Mesenchymal stem cell (in vitro differentiated cells and primary cell): ENCODE results near the gene WNT3A.

Experiments
- DNase-seq: peaks from one replicate; pipeline ENCODE4 v3.0.0-alpha.2; 2013
- H2AFZ ChIP-seq: one replicate; pipeline ENCODE4 v1.6.1; 2013; ENCODE audit warnings: low read depth, mild to moderate bottlenecking, control low read depth, inconsistent platforms, low read length, moderate library complexity
- H2AK5ac ChIP-seq: 2 replicates; pipeline ENCODE4 v1.6.1; 2013; ENCODE audit warnings: low read length, moderate library complexity, mild to moderate bottlenecking, inconsistent platforms; ENCODE audit not compliant: severe bottlenecking
- H2BK120ac ChIP-seq: one replicate; pipeline ENCODE4 v1.6.1; 2013; ENCODE audit warnings: low read depth, mild to moderate bottlenecking, inconsistent platforms, low read length, moderate library complexity
- H2BK12ac ChIP-seq, 2 experiments: one replicate each; pipeline ENCODE4 v1.6.1; 2013; ENCODE audit warnings: inconsistent platforms in 2 of 2, low read length in 2 of 2, mild to moderate bottlenecking in 2 of 2, moderate library complexity in 2 of 2, control low read depth in 1 of 2
- H2BK15ac ChIP-seq: one replicate; pipeline ENCODE4 v1.6.1; 2013; ENCODE audit warnings: mild to moderate bottlenecking, low read depth, inconsistent platforms; ENCODE audit not compliant: poor library complexity, severe bottlenecking
- H2BK5ac ChIP-seq: 2 replicates; pipeline ENCODE4 v1.6.1; 2013; ENCODE audit warnings: low read depth, mild to moderate bottlenecking, low read length, control low read depth, inconsistent platforms; ENCODE audit not compliant: poor library complexity, severe bottlenecking
- H3K14ac ChIP-seq, 2 experiments: one replicate each; pipeline ENCODE4 v1.6.1; 2013; ENCODE audit warnings: inconsistent platforms in 2 of 2, low read length in 2 of 2, control low read depth in 1 of 2, mild to moderate bottlenecking in 1 of 2, moderate library complexity in 1 of 2
- H3K18ac ChIP-seq, 2 experiments: one replicate each; pipeline ENCODE4 v1.6.1; 2013; ENCODE audit warnings: inconsistent platforms in 2 of 2, low read length in 2 of 2, control low read depth in 1 of 2, low read depth in 1 of 2, mild to moderate bottlenecking in 1 of 2
- H3K23ac ChIP-seq, 2 experiments: one replicate each; pipeline ENCODE4 v1.6.1; 2013; ENCODE audit warnings: inconsistent platforms in 2 of 2, low read length in 2 of 2, mild to moderate bottlenecking in 2 of 2, moderate library complexity in 2 of 2, control low read depth in 1 of 2
- H3K27ac ChIP-seq: 2 replicates; pipeline ENCODE4 v1.5.1; 2013; ENCODE audit warnings: mild to moderate bottlenecking, moderate library complexity, low read length, control low read depth, inconsistent platforms; ENCODE audit not compliant: poor library complexity, severe bottlenecking
- H3K27me3 ChIP-seq, 2 experiments: 2 replicates each; pipeline versions ENCODE4 v1.6.1 to v1.7.0; 2013; ENCODE audit warnings: low read length in 2 of 2, mild to moderate bottlenecking in 2 of 2, moderate library complexity in 2 of 2, control low read depth in 1 of 2, inconsistent platforms in 1 of 2; ENCODE audit not compliant: control insufficient read depth in 1 of 2, insufficient read depth in 1 of 2
- H3K36me3 ChIP-seq, 2 experiments: 2 replicates each; pipeline versions ENCODE4 v1.6.1 to v1.7.0; 2013; ENCODE audit warnings: low read length in 2 of 2, control low read depth in 1 of 2, inconsistent platforms in 1 of 2, low read depth in 1 of 2, mild to moderate bottlenecking in 1 of 2; ENCODE audit not compliant: insufficient read depth in 2 of 2, control insufficient read depth in 1 of 2
- H3K4ac ChIP-seq, 2 experiments: one replicate each; pipeline ENCODE4 v1.6.1; 2013; ENCODE audit warnings: inconsistent platforms in 2 of 2, low read length in 2 of 2, mild to moderate bottlenecking in 2 of 2, moderate library complexity in 2 of 2, control low read depth in 1 of 2, low read depth in 1 of 2
- H3K4me1 ChIP-seq: 2 replicates; pipeline ENCODE4 v1.6.1; 2013; ENCODE audit warnings: low read depth, low read length, control low read depth; ENCODE audit not compliant: control insufficient read depth, insufficient read depth
- H3K4me2 ChIP-seq: 2 replicates; pipeline ENCODE4 v1.6.1; 2013; ENCODE audit warnings: low read length, mild to moderate bottlenecking, inconsistent platforms; ENCODE audit not compliant: poor library complexity, severe bottlenecking
- H3K4me3 ChIP-seq, 2 experiments: 2 replicates each; pipeline versions ENCODE4 v1.5.1 to v1.7.0; 2013; ENCODE audit warnings: low read length in 2 of 2, mild to moderate bottlenecking in 2 of 2, control low read depth in 1 of 2, low read depth in 1 of 2; ENCODE audit not compliant: insufficient read depth in 1 of 2
- H3K79me1 ChIP-seq: replicated peaks from 2 replicates; pipeline ENCODE4 v1.6.1; 2013; ENCODE audit warnings: mild to moderate bottlenecking, control low read depth, low read length, inconsistent platforms; ENCODE audit not compliant: poor library complexity, severe bottlenecking
- H3K9ac ChIP-seq: 2 replicates; pipeline ENCODE4 v1.7.0; 2013; ENCODE audit warnings: mild to moderate bottlenecking, low read length, moderate library complexity
- H3K9me3 ChIP-seq: 2 replicates; pipeline ENCODE4 v1.7.0; 2013; ENCODE audit warnings: mild to moderate bottlenecking, low read length; ENCODE audit not compliant: control insufficient read depth
- H4K8ac ChIP-seq: one replicate; pipeline ENCODE4 v1.6.1; 2013; ENCODE audit warnings: inconsistent platforms, mild to moderate bottlenecking, low read length, moderate library complexity
- H4K91ac ChIP-seq: one replicate; pipeline ENCODE4 v1.6.1; 2013; ENCODE audit warnings: mild to moderate bottlenecking, low read length, inconsistent platforms
- WGBS: methylation state at CpG from one replicate; pipeline ENCODE4 v1.1.7; 2013; ENCODE audit warnings: mixed read lengths; 5-methylcytosine and 5-hydroxymethylcytosine counted together

The WNT3A gene

DNA sequence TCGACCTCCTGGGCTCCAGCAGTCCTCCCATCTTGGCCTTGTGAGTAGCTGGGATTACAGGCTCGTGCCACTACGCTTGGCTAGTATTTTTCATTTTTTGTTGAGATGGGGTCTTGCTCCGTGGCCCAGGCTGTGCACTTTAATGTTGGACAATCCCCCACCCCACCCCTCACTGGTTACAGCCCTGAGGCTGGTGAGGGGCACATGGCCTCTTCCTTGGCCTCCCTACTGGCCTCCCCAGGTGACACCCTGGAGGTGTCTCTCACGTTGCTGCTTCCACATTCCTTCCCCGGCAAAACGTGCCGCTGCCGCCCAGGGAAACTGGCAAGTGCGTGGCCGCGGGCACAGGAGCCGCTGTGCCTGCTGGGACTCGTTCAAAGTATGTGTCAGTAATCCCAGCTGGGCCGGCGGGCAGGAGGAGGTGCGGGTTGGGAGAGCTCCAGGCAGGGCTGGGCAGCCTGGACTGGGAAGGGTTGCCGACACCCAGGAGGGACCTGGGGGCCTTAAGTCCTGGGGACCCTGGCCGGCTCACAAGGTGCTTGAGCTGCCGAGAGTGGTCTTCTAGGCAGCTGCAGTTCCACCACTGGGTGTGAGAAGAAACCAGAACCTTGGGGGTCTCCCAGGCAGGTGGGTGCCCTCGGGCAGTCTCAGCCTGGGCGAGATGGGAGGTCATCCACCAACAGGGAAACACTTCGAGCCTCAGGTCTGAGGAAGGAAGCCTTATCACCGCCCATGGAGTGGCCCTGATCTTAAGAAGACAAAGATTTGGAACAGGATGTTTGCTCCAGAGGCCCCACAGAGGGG, 6.5 kb downstream of the WNT3A start:
- no peak overlapping the region for H3K14ac ChIP-seq
- no peak overlapping the region for H3K4me2 ChIP-seq
- peaks cover 8% of the 10 kb centered on the region for H3K4me1 ChIP-seq
- H2BK120ac ChIP-seq = no peak overlapping the region
- H2BK12ac ChIP-seq = no peak overlapping the region
- H3K4ac ChIP-seq = no peak overlapping the region
- DNase-seq = no peak
- no peak overlapping the region for H3K18ac ChIP-seq
- no peak overlapping the region for H2AK5ac ChIP-seq
- H3K4me3 ChIP-seq = no peak overlapping the region
- H4K91ac ChIP-seq = no peak overlapping the region
- whole genome bisulfite sequencing = 86% methylated on average over 24 of the region's 24 CpGs
- no peak overlapping the region for H4K8ac ChIP-seq
- no peak overlapping the region for H3K23ac ChIP-seq
- H2AFZ ChIP-seq = no peak overlapping the region
- no peaks in the 10 kb centered on the region for H3K9me3 ChIP-seq
- peaks cover 48 to 70% of the 10 kb centered on the region in 2 experiments for H3K27me3 ChIP-seq
- H3K36me3 ChIP-seq = no peaks in the 10 kb centered on the region
- no peak overlapping the region for H3K27ac ChIP-seq
- no peak overlapping the region for H3K9ac ChIP-seq
- no peak overlapping the region for H2BK5ac ChIP-seq
- H3K79me1 ChIP-seq = no peaks in the 10 kb centered on the region
- H2BK15ac ChIP-seq = no peak overlapping the region

DNA sequence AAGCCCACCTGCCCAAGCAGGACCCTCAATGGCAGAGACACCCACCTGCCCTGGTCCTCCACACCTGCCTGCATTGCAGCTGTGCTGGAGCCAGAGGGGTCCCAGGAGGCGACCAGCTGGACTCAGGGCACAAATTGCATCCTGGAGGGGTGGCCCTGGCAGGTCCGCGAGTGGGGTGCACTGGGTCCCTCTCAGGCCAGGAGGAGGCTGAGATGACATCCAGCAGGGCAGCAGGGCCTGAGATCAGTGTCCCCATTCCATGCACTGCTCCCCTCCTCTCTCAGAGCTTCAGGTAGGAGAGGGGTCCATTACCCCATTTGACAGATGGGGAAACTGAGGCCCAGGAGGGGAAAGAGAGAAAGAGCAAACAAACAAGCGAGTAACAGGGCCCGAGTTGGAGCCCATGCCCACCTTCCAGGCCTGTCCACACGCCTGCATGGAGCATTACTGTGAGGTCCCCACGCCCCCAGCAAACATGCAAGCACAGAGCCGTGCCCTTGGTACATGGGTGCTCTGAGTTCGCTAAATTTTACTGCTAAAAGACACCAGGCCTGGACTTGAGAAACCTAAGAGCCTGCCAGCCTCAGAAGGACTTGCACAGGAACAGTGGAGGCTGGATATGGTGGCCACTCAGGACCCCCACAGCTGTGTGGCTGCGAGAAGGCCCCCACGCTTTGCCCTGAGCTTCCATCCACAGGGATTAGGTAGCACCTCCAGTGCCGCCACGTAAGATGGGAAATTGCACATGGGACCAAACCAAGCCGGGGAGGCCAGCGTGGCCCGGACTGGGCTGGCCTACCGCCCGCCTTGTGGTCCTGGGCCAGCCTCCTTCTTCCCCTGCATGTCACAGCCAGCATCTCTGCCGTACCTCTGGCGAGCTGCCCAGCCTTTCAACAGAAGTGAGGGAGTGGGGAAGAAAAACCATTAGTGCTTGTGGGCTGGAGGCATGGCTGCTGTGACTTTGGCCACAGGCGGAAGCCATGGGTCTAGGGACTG, 7.4 kb downstream of the WNT3A start:
- no peak overlapping the region for H3K27ac ChIP-seq
- no peak overlapping the region for H3K18ac ChIP-seq
- H3K79me1 ChIP-seq = no peaks in the 10 kb centered on the region
- DNase-seq = no peak
- H3K14ac ChIP-seq = no peak overlapping the region
- peaks cover 39 to 62% of the 10 kb centered on the region in 2 experiments for H3K27me3 ChIP-seq
- H3K4ac ChIP-seq = no peak overlapping the region
- H3K23ac ChIP-seq = no peak overlapping the region
- no peak overlapping the region for H4K8ac ChIP-seq
- H4K91ac ChIP-seq = no peak overlapping the region
- H2BK12ac ChIP-seq = no peak overlapping the region
- no peak overlapping the region for H2AK5ac ChIP-seq
- peaks cover 6% of the 10 kb centered on the region for H3K4me1 ChIP-seq
- H2BK5ac ChIP-seq = no peak overlapping the region
- no peak overlapping the region for H2BK15ac ChIP-seq
- H2AFZ ChIP-seq = no peak overlapping the region
- no peak overlapping the region for H2BK120ac ChIP-seq
- no peaks in the 10 kb centered on the region for H3K36me3 ChIP-seq
- no peak overlapping the region for H3K4me2 ChIP-seq
- WGBS = 80% methylated on average over 19 of the region's 21 CpGs
- H3K4me3 ChIP-seq = no peak overlapping the region
- no peak overlapping the region for H3K9ac ChIP-seq
- H3K9me3 ChIP-seq = no peaks in the 10 kb centered on the region

DNA sequence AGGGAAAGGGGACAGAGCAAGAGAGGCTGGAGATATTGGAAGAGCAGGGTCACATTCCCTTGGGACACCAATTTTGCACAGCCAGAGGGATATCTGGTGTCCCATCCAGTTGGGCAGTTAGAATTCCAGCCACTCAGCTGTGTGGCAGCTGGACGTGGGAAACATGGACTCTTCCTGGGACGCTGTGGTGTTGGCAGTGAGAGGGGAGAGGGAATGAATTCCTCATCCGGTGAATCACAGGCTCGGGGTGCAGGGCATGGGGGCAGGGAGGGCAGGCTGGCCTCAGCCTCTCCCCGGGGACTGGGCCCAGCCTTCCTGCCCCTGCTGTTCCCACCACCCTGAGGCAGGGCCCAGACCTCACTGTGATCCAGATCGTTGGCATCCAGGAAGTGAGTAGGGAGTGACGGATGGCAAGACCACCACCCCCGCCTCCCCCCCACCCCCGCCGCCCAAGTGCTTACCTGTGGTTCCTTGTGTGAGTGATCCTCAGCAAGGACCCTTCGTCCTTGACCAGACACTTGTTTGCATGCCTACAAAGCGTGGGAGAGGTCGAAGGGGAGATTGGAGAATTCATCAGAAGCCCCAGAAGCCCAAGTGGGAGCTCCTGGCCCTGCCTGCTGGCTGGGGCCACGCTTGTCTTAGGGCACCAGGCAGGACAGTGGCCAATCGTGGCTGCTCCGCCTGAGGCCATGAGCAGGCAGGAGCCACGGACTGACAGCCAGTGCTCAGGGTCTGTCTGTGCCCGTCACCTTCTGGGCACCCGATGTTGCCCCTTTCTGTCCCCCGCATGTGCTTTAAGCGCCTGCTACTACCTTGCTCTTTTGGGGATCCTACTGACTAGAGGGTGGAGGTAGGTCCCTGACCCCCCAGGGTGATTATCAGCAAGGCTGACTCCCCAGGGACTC, 8.7 kb downstream of the WNT3A start:
- H2AK5ac ChIP-seq = no peak overlapping the region
- H3K4me1 ChIP-seq = peaks cover 6% of the 10 kb centered on the region
- no peak overlapping the region for H2AFZ ChIP-seq
- peaks cover 26 to 58% of the 10 kb centered on the region in 2 experiments for H3K27me3 ChIP-seq
- H3K23ac ChIP-seq = no peak overlapping the region
- H3K18ac ChIP-seq = no peak overlapping the region
- no peak overlapping the region for H2BK12ac ChIP-seq
- H3K9me3 ChIP-seq = no peaks in the 10 kb centered on the region
- no peaks in the 10 kb centered on the region for H3K79me1 ChIP-seq
- no peak overlapping the region for H4K91ac ChIP-seq
- 78% methylated on average over 21 of the region's 21 CpGs for WGBS
- no peak overlapping the region for H3K4me2 ChIP-seq
- no peak overlapping the region for H3K4ac ChIP-seq
- H3K36me3 ChIP-seq = no peaks in the 10 kb centered on the region
- no peak for DNase-seq
- H3K9ac ChIP-seq = no peak overlapping the region
- no peak overlapping the region for H3K14ac ChIP-seq
- H2BK5ac ChIP-seq = no peak overlapping the region
- no peak overlapping the region for H3K4me3 ChIP-seq
- H4K8ac ChIP-seq = no peak overlapping the region
- no peak overlapping the region for H3K27ac ChIP-seq
- H2BK120ac ChIP-seq = no peak overlapping the region
- no peak overlapping the region for H2BK15ac ChIP-seq
